Umbilical cord (tissue), 2 donors: ENCODE data around the gene ZNF609. TPM values are rescaled to one million over a fixed set of nuclear protein-coding genes. Genes with fewer than 3 reads are reported as not detected.

ENCODE experiments used
- DNase-seq: peaks from one replicate; pipeline ENCODE4 v3.0.0-alpha.2; 2015; ENCODE audit warnings: low spot score
- total RNA-seq: library from RNA; depleted of rRNA; stranded (reverse); fragments of >200 nt; gene quantifications from one replicate; pipeline ENCODE4 v1.2.3, GENCODE V29; 2014; ENCODE audit warnings: low replicate concordance; ENCODE audit not compliant: insufficient read depth

ZNF609 gene
- total RNA-seq, 1 donor from 2014 or later, result 14.4 TPM

- peak; percentile 51 for DNase-seq
Measured at GRCh38 chr15:64695561-64695992, 235.2 kb downstream of the ZNF609 start.

DNA sequence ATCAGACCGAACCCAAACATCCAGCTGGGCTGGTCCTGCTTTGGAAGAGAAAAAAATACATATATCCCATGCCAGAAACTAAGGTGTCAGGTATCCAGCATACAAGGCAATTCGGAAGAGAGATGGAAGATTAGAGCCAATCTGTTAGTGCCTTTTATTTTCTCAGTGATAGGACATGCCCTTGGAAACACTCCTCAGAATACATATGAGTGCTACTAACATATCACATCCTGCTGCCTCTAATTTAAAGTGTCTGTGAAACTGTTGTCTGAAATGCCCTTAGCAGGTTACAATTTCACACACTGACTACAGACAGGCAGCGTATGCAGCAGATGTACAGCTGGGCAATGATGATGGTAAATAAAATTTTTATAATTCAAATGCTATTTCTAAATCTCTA is 236.1 kb downstream of the ZNF609 start:
- DNase-seq, result no peak

DNA sequence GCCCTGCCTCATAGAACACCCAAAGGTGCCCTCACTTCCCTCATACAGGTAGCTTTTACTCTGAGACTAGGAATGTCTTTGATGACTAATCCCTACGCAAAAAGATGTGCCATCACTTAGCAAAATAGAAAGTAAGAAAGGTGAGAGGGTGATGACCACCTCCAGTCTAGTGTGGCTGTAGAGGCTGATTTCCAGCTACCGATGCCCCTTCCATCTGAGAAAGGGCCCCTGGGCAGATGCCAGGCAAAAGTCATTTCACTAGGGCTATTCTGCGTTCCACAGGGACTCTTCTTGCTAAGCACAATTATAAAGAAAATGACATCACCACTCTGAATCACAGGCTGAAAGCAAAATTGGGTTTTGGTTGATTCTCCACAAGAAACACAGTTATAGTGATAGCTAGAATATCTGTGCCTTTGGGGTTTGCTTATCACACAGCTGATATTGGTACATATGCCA is 237.6 kb downstream of the ZNF609 start:
- no peak for DNase-seq

GRCh38 chr15:64698823-64699222 is 238.4 kb downstream of the ZNF609 start:
- no peak for DNase-seq

DNA sequence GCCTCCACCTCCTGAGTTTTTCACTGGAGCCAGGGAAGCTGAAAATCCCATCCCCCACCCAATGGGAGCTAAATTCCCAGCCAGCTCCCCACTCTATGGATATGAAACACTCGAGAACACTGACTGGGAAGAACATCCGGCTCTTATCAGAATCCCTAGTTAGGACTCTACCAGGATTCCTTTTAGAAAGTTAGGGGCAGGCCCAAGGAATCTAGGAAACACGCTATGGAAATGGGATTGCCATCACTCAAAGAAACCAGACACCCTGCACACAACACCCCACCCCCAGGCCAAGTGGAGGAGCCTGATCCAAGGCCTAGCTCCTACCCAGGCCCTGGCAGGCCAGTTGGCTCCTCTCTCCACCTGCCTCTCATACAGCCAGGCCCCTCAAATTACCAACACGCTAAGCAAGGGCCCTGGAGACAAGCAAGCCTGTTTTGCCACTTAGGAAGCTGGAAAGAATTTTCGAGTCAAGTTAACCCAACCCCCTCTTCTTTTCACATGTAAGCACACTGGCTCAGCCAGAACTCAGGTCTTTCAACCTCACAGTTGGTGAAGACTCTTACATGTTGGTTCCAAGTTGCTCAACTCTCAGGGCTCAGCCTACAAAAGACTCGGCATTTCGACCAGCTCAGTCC is 239.5 kb downstream of the ZNF609 start:
- peak; percentile 90 for DNase-seq

DNA sequence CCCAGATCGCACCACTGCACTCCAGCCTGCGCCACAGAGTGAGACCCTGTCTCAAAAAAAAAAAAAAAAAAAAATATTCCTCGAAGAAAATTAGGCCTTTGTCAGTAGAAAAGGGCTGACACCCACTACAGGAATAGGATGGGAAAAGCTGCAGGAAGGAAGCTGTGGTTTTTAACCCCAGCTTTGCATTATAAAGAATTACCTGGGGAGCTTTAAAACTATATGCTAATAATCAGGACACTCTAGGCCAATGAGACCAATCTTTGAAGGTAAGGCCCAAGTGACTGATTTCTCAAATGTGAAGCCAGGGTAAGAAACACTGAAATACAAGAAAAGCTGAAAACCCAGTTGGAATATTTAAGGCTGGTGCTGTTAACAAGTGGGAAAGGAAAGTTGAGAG is 240.7 kb downstream of the ZNF609 start:
- no peak for DNase-seq

GRCh38 chr15:64701482-64702184 is 241.3 kb downstream of the ZNF609 start:
- DNase-seq, result no peak

DNA sequence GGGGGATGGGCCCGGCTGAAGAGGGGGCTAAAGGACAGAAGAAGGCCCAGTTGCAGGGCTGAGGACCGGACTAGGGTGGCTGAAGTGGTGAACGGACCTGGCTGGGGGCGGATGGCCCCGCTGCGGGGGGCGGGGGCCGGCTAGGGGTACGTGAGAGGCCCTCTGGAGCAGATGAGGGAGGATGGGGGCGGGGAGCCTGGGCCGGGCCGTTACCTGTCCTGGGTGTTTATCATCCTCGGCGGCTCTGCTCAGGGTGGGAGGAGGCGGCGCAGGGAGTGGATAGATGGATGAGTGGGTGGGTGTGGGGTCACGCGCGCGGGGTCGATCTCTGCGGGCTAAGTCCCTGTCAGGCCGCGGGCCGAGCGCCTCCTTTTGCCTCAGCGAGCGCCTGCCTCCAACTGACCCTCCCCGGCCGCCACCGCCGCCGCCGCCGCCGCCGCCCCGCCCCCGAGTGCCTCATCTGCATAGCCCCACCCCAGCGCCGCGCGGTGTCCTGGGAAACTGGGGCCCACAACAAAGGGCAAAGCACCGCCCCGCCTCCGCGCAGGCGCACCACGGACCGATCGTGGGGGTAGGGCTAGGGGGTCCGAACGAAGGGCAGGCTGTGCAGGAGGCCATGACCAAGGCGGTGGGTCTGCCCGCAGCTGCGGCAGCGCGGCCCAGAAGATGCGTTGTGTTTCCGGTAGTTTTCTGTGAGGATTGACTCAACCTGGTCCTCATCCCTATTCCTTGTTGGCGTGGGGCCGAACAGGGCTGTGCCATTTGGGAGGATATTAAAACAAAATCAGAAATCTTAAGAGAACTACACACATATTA is 242.6 kb downstream of the ZNF609 start:
- DNase-seq, result peak; percentile 97

GRCh38 chr15:64703632-64703959 is 243.2 kb downstream of the ZNF609 start:
- no peak for DNase-seq

DNA sequence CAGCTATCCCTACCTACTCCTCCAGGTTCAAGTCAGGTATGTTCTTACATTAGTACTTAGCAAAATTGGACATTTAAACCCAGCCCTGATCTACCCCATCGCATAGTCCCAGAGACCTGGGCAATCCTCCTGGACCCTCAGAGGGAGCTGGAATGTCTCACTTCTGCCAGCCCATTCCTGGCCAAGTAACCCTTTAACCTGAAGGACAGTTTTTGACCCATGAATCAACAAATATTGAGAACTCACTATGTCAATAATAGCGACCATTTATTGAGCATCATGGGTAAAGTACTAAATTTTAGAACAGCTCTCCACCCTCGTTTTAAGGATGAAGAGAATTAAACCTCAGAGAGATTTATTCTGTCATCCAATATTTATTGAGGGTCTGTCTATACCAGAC is 244.6 kb downstream of the ZNF609 start:
- DNase-seq, result no peak

DNA sequence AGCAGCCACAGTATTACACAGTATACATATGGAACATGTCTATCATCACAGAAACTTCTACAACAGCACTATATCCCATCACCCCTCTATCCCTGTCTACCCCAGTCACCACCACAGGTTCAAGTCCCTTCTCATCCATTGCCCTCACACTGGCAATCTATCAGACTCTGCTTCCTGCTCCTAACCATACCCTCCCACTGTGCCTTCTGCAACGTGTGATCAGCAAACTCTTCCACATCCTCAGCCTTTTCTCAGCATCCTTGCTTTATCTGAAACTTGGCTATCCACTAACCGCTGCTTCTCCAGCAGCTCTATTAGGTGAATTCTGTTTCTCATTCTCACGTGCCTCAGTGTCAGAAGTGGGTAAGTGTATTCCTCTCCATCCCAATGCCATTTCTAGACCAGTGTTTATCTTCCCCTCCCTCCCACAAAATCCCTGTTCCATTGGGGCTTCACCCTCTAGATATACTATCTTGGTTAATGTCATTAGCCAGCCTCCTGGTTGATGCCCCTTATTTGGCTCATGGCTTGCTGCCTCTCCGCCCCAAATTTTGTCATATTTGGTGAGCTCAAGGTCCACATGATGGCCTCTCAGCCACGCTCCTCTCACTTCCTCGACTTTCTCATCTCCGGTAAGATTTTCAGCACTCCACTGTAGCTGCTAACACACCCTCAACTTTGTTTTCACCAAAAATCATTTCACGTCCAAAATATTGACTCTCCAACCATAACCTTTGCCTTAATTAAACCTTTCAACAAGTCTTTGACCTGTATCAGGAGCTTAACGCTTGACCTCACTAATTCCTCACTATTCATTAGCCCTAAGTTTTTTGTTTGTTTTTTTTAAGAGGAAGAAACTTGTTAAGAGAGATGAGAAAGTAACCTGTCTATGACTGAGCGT is 245.9 kb downstream of the ZNF609 start:
- no peak for DNase-seq

- DNase-seq, result no peak
Measured at GRCh38 chr15:64710676-64711428, 250.5 kb downstream of the ZNF609 start.

DNA sequence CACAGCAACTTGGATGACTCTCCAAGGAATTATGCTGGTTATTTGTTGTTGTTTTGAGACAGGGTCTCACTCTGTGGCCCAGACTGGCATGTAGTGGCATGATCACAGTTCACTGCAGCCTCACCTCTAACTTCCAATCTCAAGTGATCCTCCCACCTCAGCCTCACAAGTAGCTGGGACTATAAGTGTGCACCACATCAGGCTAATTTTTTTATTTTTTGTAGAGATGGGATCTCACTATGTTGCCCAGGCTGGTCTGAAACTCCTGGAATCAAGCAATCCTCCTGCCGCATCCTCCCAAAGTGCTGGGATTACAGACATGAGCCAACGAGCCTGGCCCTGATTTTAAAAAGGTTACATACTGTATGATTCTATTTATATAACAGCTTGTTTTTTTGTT is 252.0 kb downstream of the ZNF609 start:
- DNase-seq, result no peak

GRCh38 chr15:64713592-64713991 is 253.2 kb downstream of the ZNF609 start:
- no peak for DNase-seq

DNA sequence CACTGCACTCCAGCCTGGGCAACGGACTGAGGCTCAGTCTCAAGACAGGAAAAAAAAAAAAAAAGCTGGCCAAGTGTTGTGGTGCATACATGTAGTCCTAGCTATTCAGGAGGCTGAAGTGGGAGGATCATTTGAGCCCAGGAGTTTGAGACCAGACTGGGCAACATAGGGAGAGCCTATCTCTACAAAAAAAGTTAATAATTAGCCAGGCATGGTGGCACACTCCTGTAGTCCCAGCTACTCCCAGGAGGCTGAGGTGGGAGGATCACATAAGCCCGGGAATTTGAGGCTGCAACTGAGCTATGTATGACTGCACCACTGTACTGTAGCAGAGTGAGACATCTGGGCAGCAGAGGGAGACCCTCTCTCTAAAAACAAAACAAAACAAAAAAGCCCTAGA is 256.1 kb downstream of the ZNF609 start:
- no peak for DNase-seq

DNA sequence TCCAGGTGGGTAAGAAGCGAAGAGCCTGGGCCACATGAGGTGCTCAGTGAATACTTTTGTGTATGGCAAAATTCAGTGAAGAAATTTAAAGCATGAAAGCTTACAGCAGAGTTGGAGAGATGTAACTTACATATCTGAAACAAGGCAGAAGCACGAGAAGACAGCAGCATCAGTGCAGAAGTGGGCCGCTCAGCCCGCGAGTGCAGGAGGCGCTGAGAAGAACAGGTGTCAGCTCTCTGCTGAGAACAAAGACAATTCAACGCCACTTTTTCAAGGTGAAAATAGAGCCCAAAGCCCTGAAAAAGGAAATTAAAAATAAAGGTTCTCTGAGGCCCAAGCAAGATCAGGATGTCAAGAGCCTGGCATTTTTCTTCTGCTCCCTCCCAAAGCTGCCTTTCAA is 256.8 kb downstream of the ZNF609 start:
- DNase-seq, result no peak

- no peak for DNase-seq
Measured at GRCh38 chr15:64717735-64718495, 257.5 kb downstream of the ZNF609 start.

- no peak for DNase-seq
Measured at GRCh38 chr15:64720188-64720587, 259.8 kb downstream of the ZNF609 start.

GRCh38 chr15:64730151-64730550 is 269.8 kb downstream of the ZNF609 start:
- no peak for DNase-seq
